Ammon's horn (tissue), 1 donor: ENCODE results near the gene AFAP1L2.

Experiments used
- DNase-seq: peaks from one replicate; pipeline ENCODE4 v3.0.0-alpha.2; 2016; ENCODE audit warnings: low spot score

The AFAP1L2 gene

GRCh38 chr10:114311496-114312209 lies 92.6 kb downstream of the AFAP1L2 start:
- no peak for DNase-seq

DNA sequence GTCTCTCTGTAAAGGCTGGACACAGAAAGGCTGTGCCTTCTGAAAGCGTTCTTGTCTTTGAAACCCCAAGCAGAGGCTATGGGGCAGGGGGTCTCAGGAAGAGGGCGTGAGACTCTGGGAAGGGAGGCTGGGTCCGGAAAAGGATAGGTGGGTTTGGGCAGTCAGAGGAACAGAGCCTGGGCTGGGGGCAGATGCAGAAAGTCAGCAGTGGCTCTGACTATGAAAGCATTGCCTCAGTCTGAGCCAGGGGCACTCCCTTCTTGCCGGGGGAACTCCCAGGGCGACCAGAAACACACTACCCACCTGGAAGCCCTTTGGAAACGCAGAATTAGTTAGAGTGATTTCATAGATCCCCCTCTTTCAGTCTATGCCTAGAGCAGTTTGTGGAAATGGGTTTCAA lies 93.3 kb downstream of the AFAP1L2 start:
- no peak for DNase-seq

GRCh38 chr10:114310346-114310745 lies 94.0 kb downstream of the AFAP1L2 start:
- DNase-seq, result no peak

DNA sequence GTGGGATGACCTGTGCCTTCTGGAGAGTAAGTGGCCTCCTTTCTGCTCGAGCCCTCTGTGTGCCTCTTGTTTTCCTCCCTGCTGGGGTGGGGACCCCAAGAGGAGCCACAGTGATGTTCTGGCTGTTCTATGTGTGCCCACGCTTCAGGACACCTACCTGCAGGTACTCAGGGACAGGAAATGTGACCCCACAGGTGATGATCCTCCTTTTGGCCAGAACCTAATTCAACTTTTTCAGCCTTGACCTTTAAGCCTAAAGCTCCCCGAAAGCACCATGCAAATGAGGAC lies 95.0 kb downstream of the AFAP1L2 start:
- no peak for DNase-seq

GRCh38 chr10:114308531-114309363 lies 95.6 kb downstream of the AFAP1L2 start:
- peak; percentile 43 for DNase-seq

DNA sequence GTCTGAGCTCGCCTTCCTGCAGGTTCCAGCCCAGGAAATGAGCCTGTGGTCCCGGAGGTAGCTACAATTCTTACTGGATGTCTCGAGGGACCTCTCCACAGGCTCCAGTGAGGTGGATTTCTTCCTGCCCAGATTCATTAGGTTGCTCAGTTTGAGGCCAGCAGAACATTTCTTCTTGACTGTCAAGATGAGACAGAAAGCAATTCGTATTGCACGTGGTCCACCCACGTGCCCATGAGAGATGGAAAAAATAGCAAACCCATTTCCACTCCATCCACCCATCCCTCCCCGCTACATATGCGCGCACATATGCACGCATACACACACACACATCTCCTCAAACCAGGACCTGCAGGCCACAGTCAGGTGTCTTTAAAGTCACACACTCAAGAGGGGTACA lies 96.6 kb downstream of the AFAP1L2 start:
- peak; percentile 10 for DNase-seq

DNA sequence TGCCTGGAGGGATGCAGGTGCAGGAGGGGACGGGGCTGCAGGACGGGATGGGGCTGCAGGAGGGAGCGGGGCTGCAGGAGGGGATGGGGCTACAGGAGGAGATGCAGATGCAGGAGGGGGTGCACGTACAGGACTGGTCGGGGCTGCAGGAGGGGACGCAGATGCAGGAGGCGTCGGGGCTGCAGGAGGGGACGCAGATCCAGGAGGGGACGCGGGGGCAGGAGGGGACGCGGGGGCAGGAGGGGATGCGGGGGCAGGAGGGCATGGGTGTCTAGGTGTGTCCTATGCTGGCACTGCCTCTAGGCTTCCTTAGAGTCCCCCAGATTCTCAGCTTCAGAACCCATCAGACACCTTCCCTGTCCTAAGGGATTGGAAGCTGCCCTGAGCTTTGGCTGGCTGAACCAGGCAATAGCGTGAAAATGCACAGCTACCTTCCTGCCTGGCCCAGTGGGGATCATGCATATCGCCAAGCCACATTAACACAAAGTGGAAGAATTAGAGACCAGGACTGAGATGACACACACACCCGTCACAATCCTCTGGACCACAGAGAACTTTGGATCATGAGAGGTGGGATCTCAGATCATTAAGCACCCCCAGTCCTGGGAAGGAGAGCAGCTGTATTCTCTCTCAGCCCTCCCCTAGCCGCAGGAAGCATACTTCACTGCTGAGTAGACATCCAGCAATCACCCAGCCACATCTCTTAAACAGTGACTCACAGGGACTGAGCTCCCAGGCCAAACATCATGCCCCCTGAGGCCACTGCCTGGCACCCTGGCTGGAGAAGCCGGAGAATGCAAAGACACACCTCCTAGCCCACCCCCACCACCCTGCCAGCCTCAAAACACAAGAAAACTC lies 98.0 kb downstream of the AFAP1L2 start:
- no peak for DNase-seq

DNA sequence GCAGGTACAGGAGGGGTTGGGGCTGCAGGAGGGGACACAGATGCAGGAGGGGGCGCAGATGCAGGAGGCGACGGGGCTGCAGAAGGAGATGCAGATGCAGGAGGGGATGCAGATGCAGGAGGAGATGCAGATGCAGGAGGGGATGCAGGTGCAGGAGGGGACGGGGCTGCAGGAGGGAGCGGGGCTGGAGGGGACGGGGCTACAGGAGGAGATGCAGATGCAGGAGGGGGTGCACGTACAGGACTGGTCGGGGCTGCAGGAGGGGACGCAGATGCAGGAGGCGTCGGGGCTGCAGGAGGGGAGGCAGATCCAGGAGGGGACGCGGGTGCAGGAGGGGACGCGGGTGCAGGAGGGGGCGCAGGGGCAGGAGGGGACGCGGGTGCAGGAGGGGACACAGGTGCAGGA lies 98.8 kb downstream of the AFAP1L2 start:
- no peak for DNase-seq

- DNase-seq, result peak; percentile 32
Measured at GRCh38 chr10:114304571-114305421, 99.5 kb downstream of the AFAP1L2 start.

GRCh38 chr10:114304017-114304570 lies 100.2 kb downstream of the AFAP1L2 start:
- peak; percentile 91 for DNase-seq

- DNase-seq, result no peak
Measured at GRCh38 chr10:114303556-114303955, 100.7 kb downstream of the AFAP1L2 start.

- DNase-seq, result no peak
Measured at GRCh38 chr10:114301951-114302710, 102.2 kb downstream of the AFAP1L2 start.

GRCh38 chr10:114301177-114301576 lies 103.1 kb downstream of the AFAP1L2 start:
- no peak for DNase-seq

DNA sequence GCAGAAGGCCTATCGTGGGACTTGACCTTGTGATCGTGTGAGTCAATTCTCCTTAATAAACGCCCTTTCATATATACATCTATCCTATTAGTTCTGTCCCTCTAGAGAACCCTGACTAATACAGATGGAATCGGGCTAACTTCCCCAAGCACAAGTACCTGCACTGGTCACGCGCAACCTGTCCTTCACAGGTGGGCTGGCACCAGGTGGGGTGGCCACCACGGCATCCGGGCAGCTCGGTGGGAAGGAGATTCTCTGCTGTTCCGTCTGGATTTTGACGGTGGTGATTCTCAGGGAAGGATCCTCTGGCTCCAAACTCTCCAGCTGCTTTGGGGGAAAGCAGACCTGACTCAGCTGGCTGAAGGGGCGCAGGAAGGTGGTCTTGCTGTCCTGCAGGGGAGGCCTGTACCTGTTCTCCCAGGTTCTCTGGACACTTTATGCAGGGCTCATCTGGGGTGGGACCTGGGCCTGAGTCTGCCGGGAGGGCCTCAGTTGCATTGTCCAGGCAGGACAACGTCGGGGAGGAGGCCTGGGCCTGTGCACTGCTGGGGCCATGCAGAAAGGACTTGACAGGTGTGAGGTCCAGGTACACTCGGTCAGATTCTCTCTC lies 104.2 kb downstream of the AFAP1L2 start:
- no peak for DNase-seq

DNA sequence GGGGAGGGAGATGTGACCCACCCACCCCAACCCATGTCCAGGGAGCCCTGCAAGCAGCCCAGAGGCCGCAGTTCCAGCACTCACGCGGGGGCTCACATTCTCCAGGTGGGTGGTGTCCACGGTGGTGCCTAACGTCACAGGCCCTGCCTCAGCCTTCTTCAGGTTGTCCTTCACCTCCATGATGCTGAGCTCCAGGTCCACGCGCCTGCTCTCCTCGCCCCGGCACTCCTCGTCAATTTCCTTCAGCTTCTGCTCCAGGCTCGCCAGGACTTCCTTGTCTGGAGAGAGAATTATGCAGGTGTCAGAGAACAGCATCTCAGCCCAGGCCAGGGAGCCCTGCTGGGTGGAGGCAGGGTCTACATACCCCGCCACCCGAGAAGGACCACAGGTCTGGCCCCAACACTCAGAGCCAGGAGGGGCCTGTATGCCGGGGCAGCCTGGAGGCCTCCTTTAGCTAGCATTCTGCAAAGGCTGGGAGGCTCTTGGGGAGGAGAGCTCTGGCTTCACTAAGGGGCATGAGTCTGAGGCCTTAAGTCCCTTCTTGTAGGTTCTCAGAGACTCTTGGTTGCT lies 107.1 kb downstream of the AFAP1L2 start:
- DNase-seq, result no peak

DNA sequence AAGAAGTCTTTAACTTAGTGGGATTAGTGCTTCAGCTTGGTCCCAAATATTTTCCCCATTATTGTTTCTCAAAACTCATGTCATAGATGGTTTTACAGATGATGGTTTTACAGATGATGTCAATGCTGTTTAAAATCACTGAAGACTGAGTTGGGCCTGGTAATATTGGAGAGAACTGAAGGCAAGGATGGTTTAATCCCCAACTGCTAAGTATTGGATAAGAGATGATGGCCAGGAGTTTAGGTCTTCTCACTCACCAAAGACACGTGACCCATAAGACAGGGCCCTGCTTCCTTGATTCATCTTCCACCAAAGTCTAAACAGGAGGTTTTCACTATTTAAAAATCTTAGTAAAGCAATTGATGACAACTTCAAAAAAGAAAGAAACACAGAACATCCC lies 108.9 kb downstream of the AFAP1L2 start:
- DNase-seq, result no peak

DNA sequence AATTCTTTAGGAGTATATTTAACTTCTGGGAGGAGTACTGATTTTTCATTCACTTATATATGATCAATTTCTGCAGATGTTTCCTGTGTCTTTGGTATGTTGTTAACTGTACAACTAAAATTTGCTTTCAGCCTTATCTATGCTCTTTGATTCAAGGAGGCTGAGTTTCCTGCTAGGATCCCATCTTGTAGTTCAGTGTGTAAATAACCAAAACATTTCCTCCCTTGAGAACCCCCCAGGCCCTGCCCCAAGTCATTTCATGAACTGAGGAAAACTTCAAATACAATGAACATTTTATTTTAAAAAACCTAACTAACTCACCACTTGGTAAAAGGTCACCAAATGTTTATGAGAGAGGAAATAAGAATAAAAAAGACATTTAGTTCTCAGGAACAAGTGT lies 109.8 kb downstream of the AFAP1L2 start:
- DNase-seq, result no peak

GRCh38 chr10:114293075-114293474 lies 111.2 kb downstream of the AFAP1L2 start:
- no peak for DNase-seq

GRCh38 chr10:114291516-114291915 lies 112.8 kb downstream of the AFAP1L2 start:
- no peak for DNase-seq

- DNase-seq, result no peak
Measured at GRCh38 chr10:114291076-114291475, 113.2 kb downstream of the AFAP1L2 start.
